ENCODE measurements around the gene FIG4.

DNA sequence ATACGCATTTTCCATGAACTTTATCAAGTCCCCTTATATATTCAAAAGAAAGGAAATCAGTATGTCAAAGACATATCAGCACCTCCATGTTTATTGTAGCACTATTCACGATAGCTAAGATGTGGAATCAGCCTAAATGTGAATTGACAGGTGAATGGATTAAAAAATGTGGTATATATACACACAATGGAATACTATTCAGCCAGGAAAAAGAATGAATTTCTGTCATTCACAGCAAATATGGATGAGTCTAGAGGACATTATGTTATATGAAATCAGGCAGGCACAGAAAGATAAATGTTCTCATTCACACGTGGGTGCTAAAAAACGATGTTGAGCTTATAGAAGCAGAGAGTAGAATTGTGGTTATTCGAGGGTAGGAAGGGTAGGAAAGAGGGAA, 5.3 kb downstream of the FIG4 start:
- TF ChIP-seq, protein P1, sequence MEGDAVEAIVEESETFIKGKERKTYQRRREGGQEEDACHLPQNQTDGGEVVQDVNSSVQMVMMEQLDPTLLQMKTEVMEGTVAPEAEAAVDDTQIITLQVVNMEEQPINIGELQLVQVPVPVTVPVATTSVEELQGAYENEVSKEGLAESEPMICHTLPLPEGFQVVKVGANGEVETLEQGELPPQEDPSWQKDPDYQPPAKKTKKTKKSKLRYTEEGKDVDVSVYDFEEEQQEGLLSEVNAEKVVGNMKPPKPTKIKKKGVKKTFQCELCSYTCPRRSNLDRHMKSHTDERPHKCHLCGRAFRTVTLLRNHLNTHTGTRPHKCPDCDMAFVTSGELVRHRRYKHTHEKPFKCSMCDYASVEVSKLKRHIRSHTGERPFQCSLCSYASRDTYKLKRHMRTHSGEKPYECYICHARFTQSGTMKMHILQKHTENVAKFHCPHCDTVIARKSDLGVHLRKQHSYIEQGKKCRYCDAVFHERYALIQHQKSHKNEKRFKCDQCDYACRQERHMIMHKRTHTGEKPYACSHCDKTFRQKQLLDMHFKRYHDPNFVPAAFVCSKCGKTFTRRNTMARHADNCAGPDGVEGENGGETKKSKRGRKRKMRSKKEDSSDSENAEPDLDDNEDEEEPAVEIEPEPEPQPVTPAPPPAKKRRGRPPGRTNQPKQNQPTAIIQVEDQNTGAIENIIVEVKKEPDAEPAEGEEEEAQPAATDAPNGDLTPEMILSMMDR (IDR thresholded peaks at IDR 0.05) = no peak
- TF ChIP-seq POLR2A (IDR thresholded peaks at IDR 0.05) = no peak
